Keratinocyte (primary cell): ENCODE results near the gene PCDH1.

Experiments
- EZH2 ChIP-seq: IDR thresholded peaks from one replicate; pipeline ENCODE4 v1.6.1; 2012; ENCODE audit warnings: inconsistent platforms, mild to moderate bottlenecking, low read length, moderate library complexity
- TF ChIP-seq, protein P1 (sequence below), 3 experiments: IDR thresholded peaks in 1 of 3; conservative IDR thresholded peaks in 1 of 3; optimal IDR thresholded peaks in 1 of 3; 2 replicates in 2 of 3; 3 replicates in 1 of 3; pipeline versions ENCODE3 to v1.5.1; 2011; ENCODE audit warnings: low read length in 3 of 3, mild to moderate bottlenecking in 3 of 3, moderate library complexity in 2 of 3, control low read depth in 1 of 3, inconsistent platforms in 1 of 3; ENCODE audit not compliant: insufficient read depth in 2 of 3; ENCODE audit errors: extremely low read depth in 1 of 3

DNA sequence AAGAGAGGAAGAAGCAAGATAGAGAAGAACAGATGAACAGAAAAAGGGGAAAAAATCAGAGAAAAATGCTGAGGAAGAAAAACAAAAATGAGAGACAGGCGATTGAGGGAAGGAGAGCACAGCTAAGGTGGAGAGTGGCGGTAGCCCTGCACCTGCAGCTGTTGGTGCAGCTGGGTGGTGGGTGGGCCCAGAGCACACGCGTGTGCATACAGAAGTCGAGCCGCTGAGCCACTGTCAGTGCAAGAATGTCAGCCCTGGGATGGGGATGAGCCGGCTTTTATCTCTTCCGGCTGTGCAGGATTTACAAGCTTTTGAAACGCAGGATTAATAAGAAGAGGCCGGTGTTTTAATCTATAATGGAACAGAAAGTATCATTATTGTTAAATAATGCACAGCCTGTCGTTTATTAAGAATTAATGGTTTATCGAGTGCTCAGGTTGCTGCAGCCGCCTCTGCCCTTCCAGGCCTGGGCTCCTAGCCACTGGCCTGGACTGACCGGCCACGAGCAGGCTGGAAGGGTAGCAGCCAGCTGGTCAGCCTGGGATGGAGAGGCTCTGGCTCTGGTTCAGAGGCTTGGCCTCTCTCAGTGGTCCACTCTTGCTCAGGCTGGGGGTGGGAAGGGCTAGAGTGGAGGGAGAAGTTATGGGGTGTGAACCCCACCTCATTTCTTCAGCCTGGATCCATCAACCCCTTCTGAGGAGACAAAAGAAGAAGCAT, 68.7 kb downstream of the PCDH1 start:
- TF ChIP-seq, protein P1, sequence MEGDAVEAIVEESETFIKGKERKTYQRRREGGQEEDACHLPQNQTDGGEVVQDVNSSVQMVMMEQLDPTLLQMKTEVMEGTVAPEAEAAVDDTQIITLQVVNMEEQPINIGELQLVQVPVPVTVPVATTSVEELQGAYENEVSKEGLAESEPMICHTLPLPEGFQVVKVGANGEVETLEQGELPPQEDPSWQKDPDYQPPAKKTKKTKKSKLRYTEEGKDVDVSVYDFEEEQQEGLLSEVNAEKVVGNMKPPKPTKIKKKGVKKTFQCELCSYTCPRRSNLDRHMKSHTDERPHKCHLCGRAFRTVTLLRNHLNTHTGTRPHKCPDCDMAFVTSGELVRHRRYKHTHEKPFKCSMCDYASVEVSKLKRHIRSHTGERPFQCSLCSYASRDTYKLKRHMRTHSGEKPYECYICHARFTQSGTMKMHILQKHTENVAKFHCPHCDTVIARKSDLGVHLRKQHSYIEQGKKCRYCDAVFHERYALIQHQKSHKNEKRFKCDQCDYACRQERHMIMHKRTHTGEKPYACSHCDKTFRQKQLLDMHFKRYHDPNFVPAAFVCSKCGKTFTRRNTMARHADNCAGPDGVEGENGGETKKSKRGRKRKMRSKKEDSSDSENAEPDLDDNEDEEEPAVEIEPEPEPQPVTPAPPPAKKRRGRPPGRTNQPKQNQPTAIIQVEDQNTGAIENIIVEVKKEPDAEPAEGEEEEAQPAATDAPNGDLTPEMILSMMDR (optimal IDR thresholded peaks at IDR 0.05 in 1 of 3, IDR thresholded peaks at IDR 0.05 in 1 of 3, conservative IDR thresholded peaks at IDR 0.05 in 1 of 3; ENCODE audit: extremely low read depth in 1 of 3, insufficient read depth in 2 of 3, low read length in 3 of 3), result no peak
- no peak for TF ChIP-seq EZH2
